ENCODE data around the gene CHD3. TPM values are rescaled to one million over a fixed set of nuclear protein-coding genes. Genes with fewer than 3 reads are reported as not detected.
A peak's percentile ranks its signal among the peaks of the same experiment; 100 is the strongest.

CHD3 gene
- total and polyA plus RNA-seq, 2 of the 13 experiments (the other 11 are each of a cell fraction or from before 2014, with no cell fraction given) = 2.7 to 3.7 TPM

DNA sequence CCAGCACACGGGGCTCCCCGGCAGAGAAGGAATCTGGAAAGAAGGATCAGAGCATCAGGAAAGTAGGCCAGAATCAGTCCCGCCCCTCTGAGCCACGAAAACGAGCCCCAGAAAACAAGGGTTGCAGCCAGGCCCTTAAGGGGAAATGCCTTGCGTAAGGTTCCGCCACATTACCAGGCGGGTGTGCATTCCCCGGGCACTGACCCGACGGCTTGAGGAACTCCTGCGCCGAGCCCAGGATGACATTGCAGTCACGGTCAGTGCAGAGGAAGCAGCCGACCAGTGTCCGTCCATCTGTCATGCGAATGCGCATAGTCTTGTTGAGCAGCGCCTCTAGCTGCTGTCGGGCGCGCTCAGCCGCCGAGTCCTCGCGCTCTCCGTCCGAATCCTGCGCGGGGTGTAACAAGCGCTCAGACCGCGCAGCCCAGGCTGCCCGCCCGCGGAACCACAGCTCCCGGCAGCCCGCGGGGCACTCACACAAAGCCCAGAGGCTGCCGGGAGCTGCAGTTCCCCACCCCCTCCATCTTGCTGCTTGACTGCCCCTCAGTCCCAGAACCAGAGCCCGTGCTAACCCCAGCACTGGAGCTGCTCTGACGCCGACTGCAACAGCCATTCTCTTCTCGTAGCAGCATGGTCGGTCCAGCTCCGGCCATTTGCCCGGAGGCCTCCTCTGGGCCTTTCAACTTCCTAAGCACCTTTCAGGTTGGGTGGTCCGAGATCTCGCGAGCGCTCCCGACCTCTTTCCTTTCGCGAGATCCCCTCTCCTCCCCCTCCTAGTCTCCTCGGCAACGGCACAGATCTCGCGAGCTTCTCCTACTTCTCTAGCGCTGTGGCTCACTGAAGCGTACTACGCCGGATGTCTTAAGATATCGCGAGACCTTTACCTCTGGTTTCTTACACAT, 31.5 kb upstream of the CHD3 start, which contains the start of gene NAA38 (continued):
- peak; percentile 93 for TF ChIP-seq SP1 (IDR thresholded peaks at IDR 0.05)
- peak; percentile 11; the same call in 1 of the 2 replicates for TF ChIP-seq SP1 (CRISPR knock-in tag; IDR thresholded peaks at IDR 0.05)
- peak; percentile 63; the same call in 1 of the 2 replicates for TF ChIP-seq ZNF614 (CRISPR knock-in tag; IDR thresholded peaks at IDR 0.05; ENCODE audit: borderline replicate concordance)
- no peak for TF ChIP-seq NCOA5 (CRISPR knock-in tag; IDR thresholded peaks at IDR 0.05)
- TF ChIP-seq ZNF337 (CRISPR knock-in tag; IDR thresholded peaks at IDR 0.05; ENCODE audit: borderline replicate concordance, low read depth) = no peak
- TF ChIP-seq ZC3H13 (CRISPR knock-in tag; IDR thresholded peaks at IDR 0.05) = peak; percentile 18; the same call in 1 of the 2 replicates

DNA sequence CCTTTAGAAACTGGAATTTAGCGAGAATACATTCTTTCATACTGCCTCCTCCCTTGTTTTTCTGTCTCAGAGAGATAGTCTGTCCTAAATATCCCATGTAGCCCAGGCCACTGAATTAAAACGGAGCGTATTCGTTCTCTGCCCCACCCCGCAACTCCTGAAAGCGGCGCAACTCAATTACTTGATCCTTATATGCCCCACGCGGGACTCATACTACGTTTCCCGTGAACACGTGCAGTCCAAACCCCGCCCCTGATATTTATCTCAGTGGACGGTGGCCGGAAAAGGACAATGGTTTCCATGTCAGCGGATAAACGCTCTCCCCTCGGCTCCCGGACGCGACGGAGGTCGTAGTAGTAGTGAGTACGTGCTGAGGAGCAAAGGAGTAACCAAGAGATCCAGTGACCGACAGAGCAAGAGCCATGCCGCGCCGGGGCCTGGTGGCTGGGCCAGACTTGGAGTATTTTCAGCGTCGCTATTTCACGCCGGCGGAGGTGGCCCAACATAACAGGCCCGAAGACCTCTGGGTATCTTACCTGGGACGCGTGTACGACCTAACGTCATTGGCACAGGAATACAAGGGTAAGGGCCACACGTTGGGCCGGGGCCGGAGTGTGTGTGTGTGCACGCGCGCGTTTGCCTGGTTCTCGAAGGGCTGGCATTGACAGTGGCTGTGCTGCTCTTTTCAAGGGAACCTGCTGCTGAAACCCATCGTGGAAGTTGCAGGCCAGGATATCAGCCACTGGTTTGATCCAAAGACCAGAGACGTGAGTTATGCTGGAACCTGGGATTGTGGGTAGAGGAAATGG, 30.7 kb upstream of the CHD3 start, which contains the start of gene CYB5D1:
TSS of gene CYB5D1 (plus strand) at position 291 of the 809 bp plus-strand sequence. CDS start at position 423, 132 bp downstream.
- Histone ChIP-seq H3K36me3 (replicated peaks in 1 of 2; ENCODE audit: control insufficient read depth in 1 of 2, insufficient read depth in 2 of 2, low read length in 2 of 2) (peaks cover under 1 to 3% of the 10 kb centered on the region in 2 experiments; a peak in 1 of 5 replicates), H3K27me3 (ENCODE audit: control insufficient read depth in 1 of 2, insufficient read depth in 2 of 2, low read length in 2 of 2) (no peaks in the 10 kb centered on the region; a peak in 1 of 5 replicates), H3K79me2 (ENCODE audit: insufficient read depth, low read length) (peaks cover 8% of the 10 kb centered on the region), H3K27ac (ENCODE audit: extremely low read length, insufficient read depth, low read length) (peak within 1 kb of the TSS; percentile 94), H3K9ac (ENCODE audit: insufficient read depth, low read depth, low read length) (peak within 1 kb of the TSS; percentile 80), H3K4me3 (replicated peaks in 1 of 3; ENCODE audit: insufficient read depth in 1 of 3, low read depth in 2 of 3, low read length in 3 of 3) (peak within 1 kb of the TSS; percentile 70 to 83 (median 83)), H4K20me1 (ENCODE audit: insufficient read depth, low read length) (no peaks in the 10 kb centered on the region), H3K9me3 (ENCODE audit: low read length) (no peaks in the 10 kb centered on the region), H2AFZ (ENCODE audit: low read length) (peak within 1 kb of the TSS; percentile 88), H3K4me1 (ENCODE audit: insufficient read depth, low read length) (peaks cover 56% of the 10 kb centered on the region), H3K4me2 (ENCODE audit: low read depth, low read length) (peak within 1 kb of the TSS; percentile 98)
- 0% methylated on average over 21 of the region's 48 CpGs for WGBS (ENCODE audit: low lambda C conversion rate)
- POLR2A ChIA-PET = interaction anchor here (0.6 to 3.1 kb wide), 19 partner anchors 11 to 562 kb away, joined by 3 to 104 read pairs (median 5); partner anchors contain the start of genes CHD3, CNTROB, KDM6B and RNF227
- intact Hi-C loops (cut with micrococcal nuclease; ENCODE audit: unreplicated experiment) = loop anchor here (2.0 kb wide), 1 partner anchor 21 kb away; no protein-coding TSS in a partner anchor
- CTCF ChIA-PET (ENCODE audit: low intra/inter-chr PET ratio, low total read pairs) = interaction anchor here (2.0 to 3.3 kb wide), 2 partner anchors 35 to 40 kb away, joined by 9 read pairs; no protein-coding TSS in a partner anchor
- BruUV-seq (replicated peaks) = no TSS peak
- DNase-seq (ENCODE audit: low spot score) (peak; percentile 90), FAIRE-seq (no peak), ATAC-seq (peak; percentile 37)
- in situ Hi-C loops (cut with HindIII; ENCODE audit: extremely low pct_ligation_motif_present, low pct_unique_long_range_greater_than_20kb) = loop anchor here (5.0 kb wide), 1 partner anchor 39 kb away; no protein-coding TSS in a partner anchor
- TF ChIP-seq ZEB1 (IDR thresholded peaks at IDR 0.05; ENCODE audit: insufficient replicate concordance, low read depth) = peak; percentile 34
- peak; percentile 69 for TF ChIP-seq ASH2L (IDR thresholded peaks at IDR 0.05; ENCODE audit: insufficient read length, low read depth, low read length)
- TF ChIP-seq HOXD1 (CRISPR knock-in tag; IDR thresholded peaks at IDR 0.05) = no peak
- TF ChIP-seq, protein P1, sequence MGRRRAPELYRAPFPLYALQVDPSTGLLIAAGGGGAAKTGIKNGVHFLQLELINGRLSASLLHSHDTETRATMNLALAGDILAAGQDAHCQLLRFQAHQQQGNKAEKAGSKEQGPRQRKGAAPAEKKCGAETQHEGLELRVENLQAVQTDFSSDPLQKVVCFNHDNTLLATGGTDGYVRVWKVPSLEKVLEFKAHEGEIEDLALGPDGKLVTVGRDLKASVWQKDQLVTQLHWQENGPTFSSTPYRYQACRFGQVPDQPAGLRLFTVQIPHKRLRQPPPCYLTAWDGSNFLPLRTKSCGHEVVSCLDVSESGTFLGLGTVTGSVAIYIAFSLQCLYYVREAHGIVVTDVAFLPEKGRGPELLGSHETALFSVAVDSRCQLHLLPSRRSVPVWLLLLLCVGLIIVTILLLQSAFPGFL (CRISPR knock-in tag; IDR thresholded peaks at IDR 0.05) = no peak
- peak; percentile 60; the same call in 1 of the 2 replicates for TF ChIP-seq ZNF788 (CRISPR knock-in tag; IDR thresholded peaks at IDR 0.05; ENCODE audit: borderline replicate concordance)
- TF ChIP-seq ZNF652 (CRISPR knock-in tag; IDR thresholded peaks at IDR 0.05; ENCODE audit: borderline replicate concordance, low read depth) = no peak
- TF ChIP-seq, protein P2, sequence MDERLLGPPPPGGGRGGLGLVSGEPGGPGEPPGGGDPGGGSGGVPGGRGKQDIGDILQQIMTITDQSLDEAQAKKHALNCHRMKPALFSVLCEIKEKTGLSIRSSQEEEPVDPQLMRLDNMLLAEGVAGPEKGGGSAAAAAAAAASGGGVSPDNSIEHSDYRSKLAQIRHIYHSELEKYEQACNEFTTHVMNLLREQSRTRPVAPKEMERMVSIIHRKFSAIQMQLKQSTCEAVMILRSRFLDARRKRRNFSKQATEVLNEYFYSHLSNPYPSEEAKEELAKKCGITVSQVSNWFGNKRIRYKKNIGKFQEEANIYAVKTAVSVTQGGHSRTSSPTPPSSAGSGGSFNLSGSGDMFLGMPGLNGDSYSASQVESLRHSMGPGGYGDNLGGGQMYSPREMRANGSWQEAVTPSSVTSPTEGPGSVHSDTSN (CRISPR knock-in tag; IDR thresholded peaks at IDR 0.05) = no peak
- TF ChIP-seq, protein P3, sequence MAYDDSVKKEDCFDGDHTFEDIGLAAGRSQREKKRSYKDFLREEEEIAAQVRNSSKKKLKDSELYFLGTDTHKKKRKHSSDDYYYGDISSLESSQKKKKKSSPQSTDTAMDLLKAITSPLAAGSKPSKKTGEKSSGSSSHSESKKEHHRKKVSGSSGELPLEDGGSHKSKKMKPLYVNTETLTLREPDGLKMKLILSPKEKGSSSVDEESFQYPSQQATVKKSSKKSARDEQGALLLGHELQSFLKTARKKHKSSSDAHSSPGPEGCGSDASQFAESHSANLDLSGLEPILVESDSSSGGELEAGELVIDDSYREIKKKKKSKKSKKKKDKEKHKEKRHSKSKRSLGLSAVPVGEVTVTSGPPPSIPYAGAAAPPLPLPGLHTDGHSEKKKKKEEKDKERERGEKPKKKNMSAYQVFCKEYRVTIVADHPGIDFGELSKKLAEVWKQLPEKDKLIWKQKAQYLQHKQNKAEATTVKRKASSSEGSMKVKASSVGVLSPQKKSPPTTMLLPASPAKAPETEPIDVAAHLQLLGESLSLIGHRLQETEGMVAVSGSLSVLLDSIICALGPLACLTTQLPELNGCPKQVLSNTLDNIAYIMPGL (CRISPR knock-in tag; IDR thresholded peaks at IDR 0.05; ENCODE audit: borderline replicate concordance in 1 of 2, low read depth in 1 of 2) = peak in 1 of 2 experiments; percentile 74; a peak in 2 of 4 replicates
